ENCODE results near the gene EYS. TPM values are rescaled to one million over a fixed set of nuclear protein-coding genes. Genes with fewer than 3 reads are reported as not detected.

EYS gene
- total and polyA plus RNA-seq, 4 donors: 0.08 to 0.63 (median 0.36) TPM

DNA sequence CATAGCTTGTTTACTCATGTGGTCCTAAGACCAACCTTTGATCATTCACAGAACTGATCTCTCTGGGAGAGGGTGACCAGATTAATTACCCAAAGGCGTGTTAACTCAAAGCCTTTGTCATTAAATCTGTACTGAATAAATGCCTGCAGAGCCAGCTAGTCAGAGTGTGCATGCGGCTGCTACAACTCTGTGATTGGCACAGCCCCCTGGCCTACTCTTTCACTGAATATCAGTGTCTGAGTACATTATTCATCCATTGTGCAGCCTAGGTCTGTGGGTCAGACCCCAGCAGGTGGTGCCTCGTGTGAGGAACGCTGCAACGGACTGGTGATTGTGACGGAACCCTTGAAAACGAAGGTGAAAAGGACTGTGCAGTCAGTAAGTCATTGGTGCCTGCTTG, 1407.8 kb downstream of the EYS start (continued):
- TF ChIP-seq ZBTB33 (IDR thresholded peaks at IDR 0.05) (no peak), RAD21 (IDR thresholded peaks at IDR 0.05) (no peak), JUND (IDR thresholded peaks at IDR 0.05) (no peak), NR2F2 (IDR thresholded peaks at IDR 0.05) (no peak)
- TF ChIP-seq, protein P1, sequence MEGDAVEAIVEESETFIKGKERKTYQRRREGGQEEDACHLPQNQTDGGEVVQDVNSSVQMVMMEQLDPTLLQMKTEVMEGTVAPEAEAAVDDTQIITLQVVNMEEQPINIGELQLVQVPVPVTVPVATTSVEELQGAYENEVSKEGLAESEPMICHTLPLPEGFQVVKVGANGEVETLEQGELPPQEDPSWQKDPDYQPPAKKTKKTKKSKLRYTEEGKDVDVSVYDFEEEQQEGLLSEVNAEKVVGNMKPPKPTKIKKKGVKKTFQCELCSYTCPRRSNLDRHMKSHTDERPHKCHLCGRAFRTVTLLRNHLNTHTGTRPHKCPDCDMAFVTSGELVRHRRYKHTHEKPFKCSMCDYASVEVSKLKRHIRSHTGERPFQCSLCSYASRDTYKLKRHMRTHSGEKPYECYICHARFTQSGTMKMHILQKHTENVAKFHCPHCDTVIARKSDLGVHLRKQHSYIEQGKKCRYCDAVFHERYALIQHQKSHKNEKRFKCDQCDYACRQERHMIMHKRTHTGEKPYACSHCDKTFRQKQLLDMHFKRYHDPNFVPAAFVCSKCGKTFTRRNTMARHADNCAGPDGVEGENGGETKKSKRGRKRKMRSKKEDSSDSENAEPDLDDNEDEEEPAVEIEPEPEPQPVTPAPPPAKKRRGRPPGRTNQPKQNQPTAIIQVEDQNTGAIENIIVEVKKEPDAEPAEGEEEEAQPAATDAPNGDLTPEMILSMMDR (IDR thresholded peaks at IDR 0.05; ENCODE audit: low read depth, low read length, missing input control): no peak

- no peak overlapping the region for H3K9ac ChIP-seq (ENCODE audit: low read depth in 1 of 2, low read length in 2 of 2)
- no peak overlapping the region for H3K4me3 ChIP-seq (ENCODE audit: low read depth in 1 of 3, low read length in 3 of 3)
- peaks cover 0 to under 1% (median under 1%) of the 10 kb centered on the region in 4 donors for H3K9me3 ChIP-seq (ENCODE audit: control insufficient read depth in 4 of 4, low read length in 3 of 4)
- no peaks in the 10 kb centered on the region for H3K36me3 ChIP-seq (ENCODE audit: control insufficient read depth in 4 of 4, insufficient read depth in 3 of 4, low read depth in 1 of 4, low read length in 3 of 4)
- H3K27ac ChIP-seq (ENCODE audit: low read depth in 1 of 2, low read length in 2 of 2): no peak overlapping the region
- DNase-seq (ENCODE audit: low spot score): no peak
- H3K27me3 ChIP-seq (ENCODE audit: control insufficient read depth in 4 of 4, insufficient read depth in 4 of 4, low read length in 3 of 4): peaks cover 0 to 3% (median 0%) of the 10 kb centered on the region in 4 donors
- TF ChIP-seq GABPA (IDR thresholded peaks at IDR 0.05 in 1 of 2, conservative IDR thresholded peaks at IDR 0.05 in 1 of 2) (no peak), RXRA (IDR thresholded peaks at IDR 0.05) (no peak), YY1 (IDR thresholded peaks at IDR 0.05) (no peak), MAX (IDR thresholded peaks at IDR 0.05) (no peak), JUND (IDR thresholded peaks at IDR 0.05) (no peak), NR2F2 (IDR thresholded peaks at IDR 0.05) (no peak), RAD21 (IDR thresholded peaks at IDR 0.05) (no peak), FOXA2 (IDR thresholded peaks at IDR 0.05) (no peak), ATF3 (IDR thresholded peaks at IDR 0.05) (no peak), FOXA1 (IDR thresholded peaks at IDR 0.05) (no peak), ZBTB33 (IDR thresholded peaks at IDR 0.05) (no peak), HNF4G (IDR thresholded peaks at IDR 0.05) (no peak), SP1 (IDR thresholded peaks at IDR 0.05) (no peak), HNF4A (conservative IDR thresholded peaks at IDR 0.05) (no peak)
- TF ChIP-seq, protein P1 (IDR thresholded peaks at IDR 0.05; ENCODE audit: low read depth, low read length, missing input control): no peak
- H3K4me1 ChIP-seq (ENCODE audit: control insufficient read depth in 4 of 4, insufficient read depth in 4 of 4, low read length in 3 of 4): no peaks in the 10 kb centered on the region
These were observed 1413.0 kb downstream of the EYS start for GRCh38 chr6:64294034-64294433.
